ENCODE measurements around the gene GAL3ST3. TPM values are rescaled to one million over a fixed set of nuclear protein-coding genes. Genes with fewer than 3 reads are reported as not detected.

The GAL3ST3 gene
- total and polyA plus RNA-seq, 2 donors (not counting 1 experiment from before 2014, with no cell fraction given): not detected

DNA sequence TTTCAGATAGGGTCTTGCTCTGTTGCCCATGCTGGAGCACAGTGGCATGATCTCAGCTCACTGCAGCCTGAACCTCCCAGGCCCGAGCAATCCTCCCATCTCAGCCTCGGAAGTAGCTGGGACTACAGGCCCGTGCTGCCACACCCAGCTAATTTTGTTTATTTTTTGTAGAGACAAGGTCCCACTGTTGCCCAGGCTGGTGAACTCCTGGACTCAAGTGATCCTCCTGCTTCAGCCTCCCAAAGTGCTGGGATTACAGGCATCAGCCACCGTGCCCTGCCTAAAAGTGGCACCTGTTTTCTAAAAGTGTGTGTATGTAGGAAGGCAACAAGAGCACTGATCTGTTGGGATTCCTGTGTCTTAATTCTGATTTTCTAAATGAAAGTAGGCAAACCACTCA, 41.3 kb upstream of the GAL3ST3 start:
- H3K9ac ChIP-seq (ENCODE audit: low read length): no peak overlapping the region
- H4K20me1 ChIP-seq (ENCODE audit: control insufficient read depth, insufficient read depth, low read length, poor library complexity, severe bottlenecking): peaks cover 9% of the 10 kb centered on the region
- intact Hi-C loops (cut with micrococcal nuclease): no loop called here
- H3K4me3 Mint-ChIP-seq: no peak overlapping the region
- WGBS (ENCODE audit: insufficient coverage): 100% methylated on average over 3 of the region's 4 CpGs
- no peaks in the 10 kb centered on the region for H3K9me3 ChIP-seq (ENCODE audit: control extremely low read depth in 1 of 3, control insufficient read depth in 2 of 3, insufficient read depth in 1 of 3, low read length in 2 of 3)
- POLR2A ChIA-PET: interaction anchor here (0.7 kb wide), 2 partner anchors 761 to 1737 kb away, joined by 4 to 5 read pairs; no protein-coding TSS in a partner anchor
- H3K9me3 Mint-ChIP-seq (ENCODE audit: insufficient read depth): no peaks in the 10 kb centered on the region
- H3K27ac ChIP-seq (ENCODE audit: low read length in 2 of 2): peak overlapping the region in 1 of 2 donors; percentile 23
- H3K4me1 Mint-ChIP-seq: peaks cover 44% of the 10 kb centered on the region
- peaks cover 0 to 1% of the 10 kb centered on the region in 2 experiments for H3K36me3 ChIP-seq (replicated peaks in 1 of 2; ENCODE audit: control extremely low read depth in 1 of 2, control insufficient read depth in 1 of 2, extremely low read depth in 1 of 2, insufficient read depth in 2 of 2, low read length in 1 of 2)
- H3K79me2 ChIP-seq (ENCODE audit: control insufficient read depth, insufficient read depth, low read length): peaks cover 61% of the 10 kb centered on the region
- no peak overlapping the region for H3K4me2 ChIP-seq (replicated peaks; ENCODE audit: low read depth, low read length, poor library complexity, severe bottlenecking)
- CTCF ChIA-PET: interaction anchor here (0.7 to 1.5 kb wide), 3 partner anchors 9 to 299 kb away, joined by 3 to 4 read pairs (median 3); no protein-coding TSS in a partner anchor
- no peaks in the 10 kb centered on the region for H3K27me3 ChIP-seq (replicated peaks in 1 of 4; ENCODE audit: control extremely low read depth in 1 of 4, control insufficient read depth in 3 of 4, insufficient read depth in 4 of 4, low read length in 3 of 4)
- H3K4me1 ChIP-seq (ENCODE audit: control insufficient read depth in 2 of 2, insufficient read depth in 2 of 2, low read length in 2 of 2): peaks cover 26 to 36% of the 10 kb centered on the region in 2 donors
- TF ChIP-seq EZH2 (IDR thresholded peaks at IDR 0.05; ENCODE audit: borderline replicate concordance, insufficient read depth, low read depth, low read length, poor library complexity, severe bottlenecking) (no peak), CTCF (IDR thresholded peaks at IDR 0.05) (no peak)
- no peak overlapping the region for H3K27ac Mint-ChIP-seq
- no peaks in the 10 kb centered on the region for H3K27me3 Mint-ChIP-seq
- no peak overlapping the region for H3K4me3 ChIP-seq (ENCODE audit: control extremely low read depth in 1 of 5, extremely low read depth in 1 of 5, insufficient read depth in 1 of 5, low read depth in 2 of 5, low read length in 4 of 5)
- no peak overlapping the region for H2AFZ ChIP-seq (ENCODE audit: insufficient read depth, low read depth, low read length, poor library complexity, severe bottlenecking)
- DNase-seq (no peak), ATAC-seq (ENCODE audit: low read depth) (no peak)

GRCh38 chr11:66089067-66089466, 40.1 kb upstream of the GAL3ST3 start:
- H3K79me2 ChIP-seq (ENCODE audit: control insufficient read depth, insufficient read depth, low read length): peaks cover 72% of the 10 kb centered on the region
- no peak overlapping the region for H3K27ac Mint-ChIP-seq

More at GRCh38 chr11:66089067-66089466, 40.1 kb upstream of the GAL3ST3 start:
- Histone ChIP-seq H3K9ac (ENCODE audit: low read length) (no peak overlapping the region), H3K4me2 (replicated peaks; ENCODE audit: low read depth, low read length, poor library complexity, severe bottlenecking) (no peak overlapping the region), H2AFZ (ENCODE audit: insufficient read depth, low read depth, low read length, poor library complexity, severe bottlenecking) (no peak overlapping the region), H3K36me3 (replicated peaks in 1 of 2; ENCODE audit: control extremely low read depth in 1 of 2, control insufficient read depth in 1 of 2, extremely low read depth in 1 of 2, insufficient read depth in 2 of 2, low read length in 1 of 2) (peaks cover 0 to 1% of the 10 kb centered on the region in 2 experiments), H3K9me3 (ENCODE audit: control extremely low read depth in 1 of 3, control insufficient read depth in 2 of 3, insufficient read depth in 1 of 3, low read length in 2 of 3) (no peaks in the 10 kb centered on the region), H3K27me3 (replicated peaks in 1 of 4; ENCODE audit: control extremely low read depth in 1 of 4, control insufficient read depth in 3 of 4, insufficient read depth in 4 of 4, low read length in 3 of 4) (no peaks in the 10 kb centered on the region), H4K20me1 (ENCODE audit: control insufficient read depth, insufficient read depth, low read length, poor library complexity, severe bottlenecking) (peaks cover 9% of the 10 kb centered on the region), H3K27ac (ENCODE audit: low read length in 2 of 2) (peak overlapping the region in 1 of 2 donors; percentile 31), H3K4me3 (ENCODE audit: control extremely low read depth in 1 of 5, extremely low read depth in 1 of 5, insufficient read depth in 1 of 5, low read depth in 2 of 5, low read length in 4 of 5) (no peak overlapping the region), H3K4me1 (ENCODE audit: control insufficient read depth in 2 of 2, insufficient read depth in 2 of 2, low read length in 2 of 2) (peaks cover 36 to 48% of the 10 kb centered on the region in 2 donors)
- WGBS (ENCODE audit: insufficient coverage): no CpG with 5 or more reads among the region's 3 CpGs
- peaks cover 54% of the 10 kb centered on the region for H3K4me1 Mint-ChIP-seq
- no peaks in the 10 kb centered on the region for H3K9me3 Mint-ChIP-seq (ENCODE audit: insufficient read depth)
- no peaks in the 10 kb centered on the region for H3K27me3 Mint-ChIP-seq
- TF ChIP-seq CTCF (IDR thresholded peaks at IDR 0.05) (no peak), EZH2 (IDR thresholded peaks at IDR 0.05; ENCODE audit: borderline replicate concordance, insufficient read depth, low read depth, low read length, poor library complexity, severe bottlenecking) (no peak)
- intact Hi-C loops (cut with micrococcal nuclease): no loop called here
- CTCF ChIA-PET: interaction anchor here (1.0 to 1.5 kb wide), 4 partner anchors 10 to 44 kb away, joined by 3 to 5 read pairs (median 4); no protein-coding TSS in a partner anchor
- DNase-seq (no peak), ATAC-seq (ENCODE audit: low read depth) (no peak)
- POLR2A ChIA-PET: no interaction called here
- no peak overlapping the region for H3K4me3 Mint-ChIP-seq
